GM19025 (cell line): ENCODE measurements around the gene DNMBP.
"Not testable (repeated sequence)": the region's sequence is repeated elsewhere in the genome, so short reads cannot be mapped to it uniquely, and the experiment has no call there.

ENCODE experiments used
- ATAC-seq: cut with Tn5 transposase; IDR thresholded peaks from one replicate; pipeline ENCODE4 v1.9.1; 2021; ENCODE audit warnings: mild to moderate bottlenecking, low read depth, moderate library complexity; ENCODE audit not compliant: unreplicated experiment

The DNMBP gene

DNA sequence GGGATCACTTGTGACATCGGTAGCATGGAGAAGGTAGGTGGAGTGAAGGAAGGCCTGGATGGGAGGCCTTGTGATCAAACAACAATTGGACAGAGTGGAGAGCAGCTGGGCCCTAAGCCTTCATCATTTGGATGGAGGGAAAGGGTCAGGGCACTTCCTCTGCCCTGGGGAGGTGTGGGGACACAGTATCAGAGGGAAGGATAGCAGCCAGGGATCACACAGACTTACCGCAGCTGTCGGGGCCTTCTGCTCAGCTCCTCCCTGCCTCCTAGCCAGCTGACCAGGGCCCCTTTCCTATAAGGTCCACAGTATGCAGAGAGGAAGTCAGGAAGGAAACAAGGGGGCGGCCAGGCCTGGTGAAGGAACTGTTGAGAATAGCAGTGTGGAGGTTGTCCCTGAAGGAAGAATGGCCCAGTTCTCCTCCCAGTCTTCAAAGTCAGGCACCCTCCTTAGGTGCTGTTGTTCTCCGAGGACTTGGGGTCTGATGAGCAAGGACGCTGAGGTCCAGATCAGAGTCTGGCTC lies 165.3 kb downstream of the DNMBP start:
- no peak for ATAC-seq

- ATAC-seq = no peak
Measured at GRCh38 chr10:99843310-99843709, 166.4 kb downstream of the DNMBP start.

- no peak for ATAC-seq
Measured at GRCh38 chr10:99841746-99842145, 168.0 kb downstream of the DNMBP start.

GRCh38 chr10:99840859-99841258 lies 168.9 kb downstream of the DNMBP start:
- not testable (repeated sequence) for ATAC-seq

GRCh38 chr10:99836711-99837110 lies 173.0 kb downstream of the DNMBP start:
- ATAC-seq = no peak

- no peak for ATAC-seq
Measured at GRCh38 chr10:99835947-99836346, 173.8 kb downstream of the DNMBP start.

GRCh38 chr10:99834410-99834809 lies 175.3 kb downstream of the DNMBP start:
- no peak for ATAC-seq

- ATAC-seq = no peak
Measured at GRCh38 chr10:99832439-99832838, 177.3 kb downstream of the DNMBP start.

- ATAC-seq = no peak
Measured at GRCh38 chr10:99828464-99828863, 181.3 kb downstream of the DNMBP start.

- no peak for ATAC-seq
Measured at GRCh38 chr10:99827936-99828335, 181.8 kb downstream of the DNMBP start.
